K562 (cell line): ENCODE measurements around the gene IL15RA.

ENCODE experiments used
- ARNT ChIP-seq, 2 experiments: fragments of 450-650 bp; IDR thresholded peaks; 2 replicates each; pipeline ENCODE4 v1.6.1; 2016; ENCODE audit warnings: mild to moderate bottlenecking in 1 of 2
- BHLHE40 ChIP-seq: IDR thresholded peaks from 2 replicates; pipeline ENCODE4 v1.6.1; 2011; ENCODE audit warnings: low read length, improper control_type of control experiment
- ELF4 ChIP-seq: fragments of 450-650 bp; formaldehyde crosslinking; IDR thresholded peaks from 2 replicates; pipeline ENCODE4 v1.4.0; 2022; ENCODE audit warnings: missing genetic modification characterization
- ETV1 ChIP-seq: fragments of 450-650 bp; conservative IDR thresholded peaks from 2 replicates; pipeline ENCODE4 v1.6.1; 2016; ENCODE audit warnings: missing genetic modification characterization, control low read depth, low read depth, missing compliant biosample characterization
- FOXM1 ChIP-seq, 2 experiments: fragments of 450-650 bp in 1 of 2; sonication (generic) in 1 of 2; formaldehyde crosslinking in 1 of 2; IDR thresholded peaks; 2 replicates each; pipeline versions ENCODE4 v1.6.1 to v1.9.0; 2017 to 2022; ENCODE audit warnings: low read depth in 2 of 2, mild to moderate bottlenecking in 2 of 2, missing genetic modification reagents in 1 of 2, moderate library complexity in 1 of 2
- MTF1 ChIP-seq: fragments of 250-450 bp; sonication (Bioruptor Pico); IDR thresholded peaks from 2 replicates; pipeline ENCODE4 v1.9.0; 2021; ENCODE audit warnings: moderate library complexity, mild to moderate bottlenecking, inconsistent platforms, borderline replicate concordance
- MXI1 ChIP-seq: IDR thresholded peaks from 2 replicates; pipeline ENCODE4 v1.6.1; 2011; ENCODE audit warnings: low read depth, mild to moderate bottlenecking, improper control_type of control experiment, low read length
- NCOA2 ChIP-seq, 2 experiments: fragments of 450-650 bp; IDR thresholded peaks; 2 replicates each; pipeline ENCODE4 v1.6.1; 2018; ENCODE audit warnings: mild to moderate bottlenecking in 2 of 2, moderate library complexity in 1 of 2; ENCODE audit not compliant: partially characterized antibody in 2 of 2
- ZNF766 ChIP-seq: fragments of 200-800 bp; sonication (Bioruptor generic); conservative IDR thresholded peaks from 2 replicates; pipeline ENCODE4 v1.6.1; 2016; ENCODE audit warnings: missing genetic modification characterization, missing compliant biosample characterization
- TF ChIP-seq, protein P1 (sequence below): fragments of 450-650 bp; formaldehyde crosslinking; IDR thresholded peaks from 2 replicates; pipeline ENCODE4 v1.4.0; 2020; ENCODE audit warnings: mild to moderate bottlenecking
- TF ChIP-seq, protein P2 (sequence below), 3 experiments: IDR thresholded peaks in 2 of 3; conservative IDR thresholded peaks in 1 of 3; 2 replicates each; pipeline ENCODE4 v1.5.1; 2011 to 2012; ENCODE audit warnings: low read length in 3 of 3, mild to moderate bottlenecking in 3 of 3, control low read depth in 2 of 3, improper control_type of control experiment in 1 of 3, inconsistent platforms in 1 of 3, low read depth in 1 of 3, mixed read lengths in 1 of 3, moderate library complexity in 1 of 3; ENCODE audit not compliant: insufficient read depth in 2 of 3
- TF ChIP-seq, protein P3 (sequence below): sonication (generic); formaldehyde crosslinking; IDR thresholded peaks from 2 replicates; pipeline ENCODE4 v1.8.1; 2022; ENCODE audit warnings: missing genetic modification reagents

GRCh38 chr10:6005856-6006395 is 28.6 kb upstream of the IL15RA start:
- TF ChIP-seq, protein P1, sequence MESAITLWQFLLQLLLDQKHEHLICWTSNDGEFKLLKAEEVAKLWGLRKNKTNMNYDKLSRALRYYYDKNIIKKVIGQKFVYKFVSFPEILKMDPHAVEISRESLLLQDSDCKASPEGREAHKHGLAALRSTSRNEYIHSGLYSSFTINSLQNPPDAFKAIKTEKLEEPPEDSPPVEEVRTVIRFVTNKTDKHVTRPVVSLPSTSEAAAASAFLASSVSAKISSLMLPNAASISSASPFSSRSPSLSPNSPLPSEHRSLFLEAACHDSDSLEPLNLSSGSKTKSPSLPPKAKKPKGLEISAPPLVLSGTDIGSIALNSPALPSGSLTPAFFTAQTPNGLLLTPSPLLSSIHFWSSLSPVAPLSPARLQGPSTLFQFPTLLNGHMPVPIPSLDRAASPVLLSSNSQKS (CRISPR knock-in tag) = no peak
- TF ChIP-seq, protein P2, sequence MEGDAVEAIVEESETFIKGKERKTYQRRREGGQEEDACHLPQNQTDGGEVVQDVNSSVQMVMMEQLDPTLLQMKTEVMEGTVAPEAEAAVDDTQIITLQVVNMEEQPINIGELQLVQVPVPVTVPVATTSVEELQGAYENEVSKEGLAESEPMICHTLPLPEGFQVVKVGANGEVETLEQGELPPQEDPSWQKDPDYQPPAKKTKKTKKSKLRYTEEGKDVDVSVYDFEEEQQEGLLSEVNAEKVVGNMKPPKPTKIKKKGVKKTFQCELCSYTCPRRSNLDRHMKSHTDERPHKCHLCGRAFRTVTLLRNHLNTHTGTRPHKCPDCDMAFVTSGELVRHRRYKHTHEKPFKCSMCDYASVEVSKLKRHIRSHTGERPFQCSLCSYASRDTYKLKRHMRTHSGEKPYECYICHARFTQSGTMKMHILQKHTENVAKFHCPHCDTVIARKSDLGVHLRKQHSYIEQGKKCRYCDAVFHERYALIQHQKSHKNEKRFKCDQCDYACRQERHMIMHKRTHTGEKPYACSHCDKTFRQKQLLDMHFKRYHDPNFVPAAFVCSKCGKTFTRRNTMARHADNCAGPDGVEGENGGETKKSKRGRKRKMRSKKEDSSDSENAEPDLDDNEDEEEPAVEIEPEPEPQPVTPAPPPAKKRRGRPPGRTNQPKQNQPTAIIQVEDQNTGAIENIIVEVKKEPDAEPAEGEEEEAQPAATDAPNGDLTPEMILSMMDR (IDR thresholded peaks at IDR 0.05 in 2 of 3, conservative IDR thresholded peaks at IDR 0.05 in 1 of 3; ENCODE audit: insufficient read depth in 2 of 3, low read depth in 1 of 3, low read length in 3 of 3) = 0 out of 6 replicates have a peak, but pooled peaks of 1 of the 3 experiments have one; percentile 15
- no peak for TF ChIP-seq ETV1 (tag)
- no peak for TF ChIP-seq ARNT (IDR thresholded peaks at IDR 0.05)
- no peak for TF ChIP-seq MXI1
- no peak for TF ChIP-seq ZNF766 (CRISPR knock-in tag)
- no peak for TF ChIP-seq BHLHE40
- TF ChIP-seq NCOA2 (IDR thresholded peaks at IDR 0.05; ENCODE audit: partially characterized antibody in 2 of 2) = no peak
- TF ChIP-seq FOXM1 (IDR thresholded peaks at IDR 0.05; ENCODE audit: low read depth) = no peak
- TF ChIP-seq FOXM1 (CRISPR knock-in tag; IDR thresholded peaks at IDR 0.05; ENCODE audit: low read depth) = no peak
- TF ChIP-seq, protein P3, sequence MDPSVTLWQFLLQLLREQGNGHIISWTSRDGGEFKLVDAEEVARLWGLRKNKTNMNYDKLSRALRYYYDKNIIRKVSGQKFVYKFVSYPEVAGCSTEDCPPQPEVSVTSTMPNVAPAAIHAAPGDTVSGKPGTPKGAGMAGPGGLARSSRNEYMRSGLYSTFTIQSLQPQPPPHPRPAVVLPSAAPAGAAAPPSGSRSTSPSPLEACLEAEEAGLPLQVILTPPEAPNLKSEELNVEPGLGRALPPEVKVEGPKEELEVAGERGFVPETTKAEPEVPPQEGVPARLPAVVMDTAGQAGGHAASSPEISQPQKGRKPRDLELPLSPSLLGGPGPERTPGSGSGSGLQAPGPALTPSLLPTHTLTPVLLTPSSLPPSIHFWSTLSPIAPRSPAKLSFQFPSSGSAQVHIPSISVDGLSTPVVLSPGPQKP = no peak
- no peak for TF ChIP-seq ELF4
- TF ChIP-seq MTF1 = no peak
